OCI-LY3 (cell line): ENCODE results near the gene TRPC4AP.
A peak's percentile ranks its signal among the peaks of the same experiment; 100 is the strongest.
"Not testable (repeated sequence)": the region's sequence is repeated elsewhere in the genome, so short reads cannot be mapped to it uniquely, and the experiment has no call there.

Experiments used
- H2AFZ ChIP-seq: fragments of 200-600, 300-600 bp; shearing (Covaris generic); 2 replicates; pipeline ENCODE4 v1.6.0; 2014; ENCODE audit warnings: antibody characterized with exemption, low read depth, low read length
- H3K27ac ChIP-seq: fragments of 200-600, 300-600 bp; sonication (generic); 2 replicates; pipeline ENCODE4 v1.5.1; 2014; ENCODE audit warnings: mild to moderate bottlenecking, low read length, moderate library complexity, mixed read lengths
- H3K27me3 ChIP-seq: fragments of 200-600, 300-600 bp; sonication (generic); 2 replicates; pipeline ENCODE4 v1.6.1; 2014; ENCODE audit warnings: low read depth, low read length, mixed read lengths
- H3K36me3 ChIP-seq: fragments of 200-600, 300-600 bp; sonication (generic); replicated peaks from 2 replicates; pipeline ENCODE3; 2014; ENCODE audit warnings: low read depth, low read length, mixed read lengths
- H3K4me1 ChIP-seq: fragments of 300-600, 200-600 bp; sonication (generic); 2 replicates; pipeline ENCODE4 v1.6.1; 2014; ENCODE audit warnings: low read length, mixed read lengths
- H3K4me2 ChIP-seq: fragments of 200-600, 300-600 bp; sonication (generic); 2 replicates; pipeline ENCODE4 v1.6.1; 2014; ENCODE audit warnings: low read length, mixed read lengths
- H3K4me3 ChIP-seq: fragments of 300-600, 200-600 bp; sonication (generic); 2 replicates; pipeline ENCODE4 v1.5.1; 2014; ENCODE audit warnings: antibody characterized with exemption, mild to moderate bottlenecking, low read length, moderate library complexity
- H3K79me2 ChIP-seq: fragments of 300-600, 200-600 bp; shearing (Covaris generic); 2 replicates; pipeline ENCODE4 v1.6.1; 2014; ENCODE audit warnings: mild to moderate bottlenecking, low read length, mixed read lengths
- H3K9ac ChIP-seq: fragments of 300-600, 200-600 bp; shearing (Covaris generic); 2 replicates; pipeline ENCODE4 v1.6.0; 2014; ENCODE audit warnings: mild to moderate bottlenecking, low read length, moderate library complexity
- H3K9me3 ChIP-seq: fragments of 200-600, 300-600 bp; shearing (Covaris generic); 2 replicates; pipeline ENCODE4 v1.6.1; 2014; ENCODE audit warnings: low read length, mixed read lengths; ENCODE audit not compliant: insufficient read depth
- H4K20me1 ChIP-seq: fragments of 200-600, 300-600 bp; sonication (generic); 2 replicates; pipeline ENCODE4 v1.6.1; 2016; ENCODE audit warnings: low read length, mixed read lengths; ENCODE audit not compliant: insufficient read depth
- EZH2phosphoT487 ChIP-seq: fragments of 200-600 bp; shearing (Covaris generic); IDR thresholded peaks from 2 replicates; pipeline ENCODE4 v1.6.1; 2018; ENCODE audit warnings: antibody characterized with exemption, mixed run types, low read depth
- TF ChIP-seq, protein P1 (sequence below): fragments of 200-600, 300-600 bp; sonication (generic); IDR thresholded peaks from 2 replicates; pipeline ENCODE4 v1.5.1; 2014; ENCODE audit warnings: antibody characterized with exemption, low read length, low read depth

The TRPC4AP gene

DNA sequence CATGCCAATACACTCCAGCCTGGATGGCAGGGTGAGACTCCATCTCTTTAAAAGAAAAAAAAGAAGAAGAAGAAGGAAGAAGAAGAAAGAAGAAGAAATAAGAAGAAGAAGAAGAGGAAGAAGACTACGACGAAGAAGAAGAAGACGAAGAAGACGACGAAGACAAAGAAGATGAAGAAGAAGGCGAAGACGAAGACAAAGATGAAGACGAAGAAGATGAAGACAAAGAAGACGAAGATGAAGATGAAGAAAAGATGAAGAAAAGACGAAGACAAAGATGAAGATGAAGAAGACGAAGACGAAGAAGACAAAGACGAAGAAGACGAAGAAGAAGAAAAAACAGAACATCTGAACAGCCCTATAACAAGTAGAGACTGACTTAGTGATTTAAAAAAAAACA is 33.0 kb downstream of the TRPC4AP start:
- no peak overlapping the region for H3K9ac ChIP-seq
- H2AFZ ChIP-seq = no peak overlapping the region
- H4K20me1 ChIP-seq = peaks cover 9% of the 10 kb centered on the region
- no peak overlapping the region for H3K4me2 ChIP-seq
- TF ChIP-seq, protein P1, sequence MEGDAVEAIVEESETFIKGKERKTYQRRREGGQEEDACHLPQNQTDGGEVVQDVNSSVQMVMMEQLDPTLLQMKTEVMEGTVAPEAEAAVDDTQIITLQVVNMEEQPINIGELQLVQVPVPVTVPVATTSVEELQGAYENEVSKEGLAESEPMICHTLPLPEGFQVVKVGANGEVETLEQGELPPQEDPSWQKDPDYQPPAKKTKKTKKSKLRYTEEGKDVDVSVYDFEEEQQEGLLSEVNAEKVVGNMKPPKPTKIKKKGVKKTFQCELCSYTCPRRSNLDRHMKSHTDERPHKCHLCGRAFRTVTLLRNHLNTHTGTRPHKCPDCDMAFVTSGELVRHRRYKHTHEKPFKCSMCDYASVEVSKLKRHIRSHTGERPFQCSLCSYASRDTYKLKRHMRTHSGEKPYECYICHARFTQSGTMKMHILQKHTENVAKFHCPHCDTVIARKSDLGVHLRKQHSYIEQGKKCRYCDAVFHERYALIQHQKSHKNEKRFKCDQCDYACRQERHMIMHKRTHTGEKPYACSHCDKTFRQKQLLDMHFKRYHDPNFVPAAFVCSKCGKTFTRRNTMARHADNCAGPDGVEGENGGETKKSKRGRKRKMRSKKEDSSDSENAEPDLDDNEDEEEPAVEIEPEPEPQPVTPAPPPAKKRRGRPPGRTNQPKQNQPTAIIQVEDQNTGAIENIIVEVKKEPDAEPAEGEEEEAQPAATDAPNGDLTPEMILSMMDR = no peak
- TF ChIP-seq EZH2phosphoT487 = no peak
- peaks cover 28% of the 10 kb centered on the region for H3K4me1 ChIP-seq
- H3K27me3 ChIP-seq = no peaks in the 10 kb centered on the region
- no peak overlapping the region for H3K27ac ChIP-seq
- peaks cover 26% of the 10 kb centered on the region for H3K36me3 ChIP-seq
- peaks cover 72% of the 10 kb centered on the region for H3K79me2 ChIP-seq
- H3K9me3 ChIP-seq = no peaks in the 10 kb centered on the region
- H3K4me3 ChIP-seq = no peak overlapping the region

DNA sequence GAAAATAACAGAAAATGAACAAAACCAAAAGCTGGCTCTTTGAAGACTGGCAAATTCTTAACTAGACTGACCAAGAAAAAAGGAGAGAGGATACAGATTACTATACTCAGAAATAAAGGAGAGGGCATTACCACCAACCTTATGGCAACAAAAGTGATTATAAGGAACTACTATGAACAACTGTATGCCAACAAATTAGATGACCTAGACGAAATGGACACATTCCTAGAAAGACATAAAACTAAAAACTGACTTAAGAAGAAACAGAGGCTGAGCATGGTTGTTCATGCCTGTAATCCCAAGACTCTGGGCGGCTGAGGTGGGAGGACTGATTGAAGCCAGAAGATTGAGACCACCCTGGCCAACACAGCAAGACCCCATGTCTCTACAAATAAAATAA is 33.5 kb downstream of the TRPC4AP start:
- H2AFZ ChIP-seq = no peak overlapping the region
- H3K4me1 ChIP-seq = peaks cover 33% of the 10 kb centered on the region
- no peaks in the 10 kb centered on the region for H3K27me3 ChIP-seq
- H3K4me3 ChIP-seq = no peak overlapping the region
- H3K9ac ChIP-seq = no peak overlapping the region
- H4K20me1 ChIP-seq = peaks cover 5% of the 10 kb centered on the region
- TF ChIP-seq EZH2phosphoT487 = no peak
- TF ChIP-seq, protein P1 = no peak
- no peak overlapping the region for H3K4me2 ChIP-seq
- peaks cover 27% of the 10 kb centered on the region for H3K36me3 ChIP-seq
- H3K79me2 ChIP-seq = peaks cover 71% of the 10 kb centered on the region
- H3K27ac ChIP-seq = no peak overlapping the region
- H3K9me3 ChIP-seq = no peaks in the 10 kb centered on the region

- Histone ChIP-seq H3K27ac (peak overlapping the region; percentile 96), H3K9ac (peak overlapping the region; percentile 65), H2AFZ (0 out of 2 replicates have a peak overlapping the region, but pooled peaks have one; percentile 10), H3K9me3 (no peaks in the 10 kb centered on the region), H4K20me1 (no peaks in the 10 kb centered on the region), H3K4me1 (peaks cover 32% of the 10 kb centered on the region), H3K79me2 (peaks cover 51% of the 10 kb centered on the region), H3K4me2 (peak overlapping the region; percentile 88), H3K36me3 (peaks cover 19% of the 10 kb centered on the region), H3K4me3 (peak overlapping the region; percentile 66), H3K27me3 (no peaks in the 10 kb centered on the region)
- TF ChIP-seq, protein P1 = no peak
- no peak for TF ChIP-seq EZH2phosphoT487
These were observed 36.9 kb downstream of the TRPC4AP start for GRCh38 chr20:35055445-35056276.

- Histone ChIP-seq H3K36me3 (peaks cover 17% of the 10 kb centered on the region), H4K20me1 (no peaks in the 10 kb centered on the region), H2AFZ (no peak overlapping the region), H3K9ac (peak overlapping the region; percentile 65), H3K27me3 (no peaks in the 10 kb centered on the region), H3K4me2 (peak overlapping the region; percentile 88), H3K79me2 (peaks cover 43% of the 10 kb centered on the region), H3K9me3 (no peaks in the 10 kb centered on the region), H3K4me1 (peaks cover 32% of the 10 kb centered on the region), H3K4me3 (peak overlapping the region; percentile 66), H3K27ac (peak overlapping the region; percentile 96)
- TF ChIP-seq, protein P1 = no peak
- TF ChIP-seq EZH2phosphoT487 = no peak
These were observed 37.8 kb downstream of the TRPC4AP start for GRCh38 chr20:35054814-35055213.

GRCh38 chr20:35052616-35053015 is 40.0 kb downstream of the TRPC4AP start:
- H3K4me3 ChIP-seq, H2AFZ ChIP-seq, H3K27ac ChIP-seq, H3K4me2 ChIP-seq, H3K9me3 ChIP-seq, H3K27me3 ChIP-seq, H3K9ac ChIP-seq, H4K20me1 ChIP-seq: not testable (repeated sequence)
- Histone ChIP-seq H3K79me2 (peaks cover 23% of the 10 kb centered on the region), H3K36me3 (peaks cover 36% of the 10 kb centered on the region), H3K4me1 (peaks cover 32% of the 10 kb centered on the region)
